ENCODE data around the gene CPED1.

DNA sequence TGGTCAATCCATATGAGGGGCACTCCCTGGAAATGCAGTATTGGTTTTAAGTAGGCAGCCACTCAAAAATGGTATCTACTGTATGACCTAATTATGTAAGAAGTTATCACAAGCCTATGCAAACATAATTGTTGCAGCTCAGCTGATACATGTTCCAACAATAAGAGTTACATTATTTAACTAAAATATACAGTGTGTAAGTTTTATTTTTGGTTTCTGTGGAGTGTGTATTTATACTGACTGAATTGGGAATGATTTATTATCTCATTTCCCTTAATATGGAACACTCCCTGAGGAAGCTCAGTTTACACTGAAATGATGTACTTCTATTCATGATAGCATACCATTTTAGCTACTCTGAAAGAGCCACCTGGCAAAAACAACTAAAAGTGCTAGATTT lies 40.5 kb upstream of the CPED1 start:
- TF ChIP-seq, protein P1, sequence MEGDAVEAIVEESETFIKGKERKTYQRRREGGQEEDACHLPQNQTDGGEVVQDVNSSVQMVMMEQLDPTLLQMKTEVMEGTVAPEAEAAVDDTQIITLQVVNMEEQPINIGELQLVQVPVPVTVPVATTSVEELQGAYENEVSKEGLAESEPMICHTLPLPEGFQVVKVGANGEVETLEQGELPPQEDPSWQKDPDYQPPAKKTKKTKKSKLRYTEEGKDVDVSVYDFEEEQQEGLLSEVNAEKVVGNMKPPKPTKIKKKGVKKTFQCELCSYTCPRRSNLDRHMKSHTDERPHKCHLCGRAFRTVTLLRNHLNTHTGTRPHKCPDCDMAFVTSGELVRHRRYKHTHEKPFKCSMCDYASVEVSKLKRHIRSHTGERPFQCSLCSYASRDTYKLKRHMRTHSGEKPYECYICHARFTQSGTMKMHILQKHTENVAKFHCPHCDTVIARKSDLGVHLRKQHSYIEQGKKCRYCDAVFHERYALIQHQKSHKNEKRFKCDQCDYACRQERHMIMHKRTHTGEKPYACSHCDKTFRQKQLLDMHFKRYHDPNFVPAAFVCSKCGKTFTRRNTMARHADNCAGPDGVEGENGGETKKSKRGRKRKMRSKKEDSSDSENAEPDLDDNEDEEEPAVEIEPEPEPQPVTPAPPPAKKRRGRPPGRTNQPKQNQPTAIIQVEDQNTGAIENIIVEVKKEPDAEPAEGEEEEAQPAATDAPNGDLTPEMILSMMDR (IDR thresholded peaks at IDR 0.05): no peak
- TF ChIP-seq ZFX (IDR thresholded peaks at IDR 0.05; ENCODE audit: borderline replicate concordance): no peak

All from 22Rv1 (cell line).